ENCODE results near the gene HIBADH. TPM values are rescaled to one million over a fixed set of nuclear protein-coding genes. Genes with fewer than 3 reads are reported as not detected.
"Not testable (repeated sequence)": the region's sequence is repeated elsewhere in the genome, so short reads cannot be mapped to it uniquely, and the experiment has no call there.

Gene HIBADH
- total and polyA plus RNA-seq, 3 donors from 2014 or later, result 49.8 to 77.4 (median 69.9) TPM

GRCh38 chr7:27677912-27678612 lies 15.4 kb upstream of the HIBADH start:
- no peaks in the 10 kb centered on the region for H3K27me3 ChIP-seq
- no peaks in the 10 kb centered on the region for H3K36me3 ChIP-seq (ENCODE audit: low read depth, missing control alignments)
- TF ChIP-seq, protein P1, sequence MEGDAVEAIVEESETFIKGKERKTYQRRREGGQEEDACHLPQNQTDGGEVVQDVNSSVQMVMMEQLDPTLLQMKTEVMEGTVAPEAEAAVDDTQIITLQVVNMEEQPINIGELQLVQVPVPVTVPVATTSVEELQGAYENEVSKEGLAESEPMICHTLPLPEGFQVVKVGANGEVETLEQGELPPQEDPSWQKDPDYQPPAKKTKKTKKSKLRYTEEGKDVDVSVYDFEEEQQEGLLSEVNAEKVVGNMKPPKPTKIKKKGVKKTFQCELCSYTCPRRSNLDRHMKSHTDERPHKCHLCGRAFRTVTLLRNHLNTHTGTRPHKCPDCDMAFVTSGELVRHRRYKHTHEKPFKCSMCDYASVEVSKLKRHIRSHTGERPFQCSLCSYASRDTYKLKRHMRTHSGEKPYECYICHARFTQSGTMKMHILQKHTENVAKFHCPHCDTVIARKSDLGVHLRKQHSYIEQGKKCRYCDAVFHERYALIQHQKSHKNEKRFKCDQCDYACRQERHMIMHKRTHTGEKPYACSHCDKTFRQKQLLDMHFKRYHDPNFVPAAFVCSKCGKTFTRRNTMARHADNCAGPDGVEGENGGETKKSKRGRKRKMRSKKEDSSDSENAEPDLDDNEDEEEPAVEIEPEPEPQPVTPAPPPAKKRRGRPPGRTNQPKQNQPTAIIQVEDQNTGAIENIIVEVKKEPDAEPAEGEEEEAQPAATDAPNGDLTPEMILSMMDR (IDR thresholded peaks at IDR 0.05), result no peak
- no peak for TF ChIP-seq POLR2A (IDR thresholded peaks at IDR 0.05)
- no peak for DNase-seq
- 77 to 81% methylated on average over 3 of the region's 3 CpGs for WGBS, 2 donors
- H3K4me1 ChIP-seq, result no peaks in the 10 kb centered on the region
- H3K4me3 ChIP-seq, result no peak overlapping the region
- intact Hi-C loops (cut with DNase I; ENCODE audit: low total_unique reads), result no loop called here
- H3K27ac ChIP-seq, result no peak overlapping the region
- H3K9me3 ChIP-seq, result no peaks in the 10 kb centered on the region

GRCh38 chr7:27674126-27674525 lies 11.4 kb upstream of the HIBADH start:
- 94 to 96% methylated on average over 3 of the region's 3 CpGs for WGBS, 2 donors
- H3K9me3 ChIP-seq; intact Hi-C loops (cut with DNase I; ENCODE audit: low total_unique reads): not testable (repeated sequence)

DNA sequence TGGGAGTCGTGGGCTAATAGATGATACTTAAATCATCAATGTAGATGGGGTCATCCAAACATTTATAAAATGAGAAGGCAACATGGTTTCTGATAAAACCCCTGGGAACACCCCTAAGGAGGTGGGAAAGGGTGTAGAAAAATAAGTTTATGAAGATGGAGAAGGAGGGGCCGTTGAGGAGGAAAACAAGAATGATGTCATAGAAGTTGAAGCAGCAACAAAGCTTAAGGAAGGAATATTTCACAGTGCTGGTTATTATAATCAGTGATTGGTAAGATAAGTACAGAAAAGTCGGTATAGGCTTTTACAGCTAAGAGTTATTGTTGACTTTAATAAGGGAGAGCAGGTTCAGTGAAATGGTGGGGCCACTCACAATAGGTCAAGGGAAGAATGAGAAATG lies 9.0 kb upstream of the HIBADH start:
- no peaks in the 10 kb centered on the region for H3K9me3 ChIP-seq
- intact Hi-C loops (cut with DNase I; ENCODE audit: low total_unique reads), result no loop called here
- no peaks in the 10 kb centered on the region for H3K4me1 ChIP-seq
- no peak for DNase-seq
- WGBS, 2 donors, result 64 to 73% methylated on average over 3 of the region's 3 CpGs
- no peaks in the 10 kb centered on the region for H3K27me3 ChIP-seq
- H3K27ac ChIP-seq, result no peak overlapping the region
- TF ChIP-seq POLR2A (IDR thresholded peaks at IDR 0.05), result no peak
- TF ChIP-seq, protein P1 (IDR thresholded peaks at IDR 0.05), result no peak
- no peak overlapping the region for H3K4me3 ChIP-seq
- H3K36me3 ChIP-seq (ENCODE audit: low read depth, missing control alignments), result no peaks in the 10 kb centered on the region

More at GRCh38 chr7:27674126-27674525, 11.4 kb upstream of the HIBADH start:
- DNase-seq; H3K27me3 ChIP-seq; H3K4me3 ChIP-seq; H3K27ac ChIP-seq; H3K4me1 ChIP-seq; H3K36me3 ChIP-seq (ENCODE audit: low read depth, missing control alignments): not testable (repeated sequence)

DNA sequence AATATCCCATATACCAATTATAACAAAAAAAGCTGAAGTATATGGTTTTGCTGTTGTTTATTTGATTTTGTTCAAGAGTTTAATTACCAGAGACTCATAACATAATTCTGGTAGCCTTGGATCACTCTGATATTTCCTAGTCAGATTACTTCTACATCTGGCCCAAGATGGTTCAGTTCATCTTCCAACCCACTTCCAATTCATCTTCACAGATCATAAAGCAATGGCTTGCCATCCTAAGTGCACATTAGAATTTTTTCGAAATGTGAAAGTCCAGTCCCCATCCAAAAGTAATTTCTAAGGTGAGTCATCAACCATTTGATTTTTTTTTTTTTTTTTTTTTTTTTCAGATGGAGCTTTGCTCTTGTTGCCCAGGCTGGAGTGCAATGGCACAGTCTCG lies 8.0 kb upstream of the HIBADH start:
- TF ChIP-seq, protein P1 (IDR thresholded peaks at IDR 0.05), result no peak
- no peak for TF ChIP-seq POLR2A (IDR thresholded peaks at IDR 0.05)
- H3K4me3 ChIP-seq, result no peak overlapping the region
- no peaks in the 10 kb centered on the region for H3K4me1 ChIP-seq
- intact Hi-C loops (cut with DNase I; ENCODE audit: low total_unique reads), result no loop called here
- no peak for DNase-seq
- no peaks in the 10 kb centered on the region for H3K9me3 ChIP-seq
- no peaks in the 10 kb centered on the region for H3K36me3 ChIP-seq (ENCODE audit: low read depth, missing control alignments)
- no peaks in the 10 kb centered on the region for H3K27me3 ChIP-seq
- H3K27ac ChIP-seq, result no peak overlapping the region
- WGBS, 2 donors, result 60 to 94% methylated on average over 2 of the region's 2 CpGs

DNA sequence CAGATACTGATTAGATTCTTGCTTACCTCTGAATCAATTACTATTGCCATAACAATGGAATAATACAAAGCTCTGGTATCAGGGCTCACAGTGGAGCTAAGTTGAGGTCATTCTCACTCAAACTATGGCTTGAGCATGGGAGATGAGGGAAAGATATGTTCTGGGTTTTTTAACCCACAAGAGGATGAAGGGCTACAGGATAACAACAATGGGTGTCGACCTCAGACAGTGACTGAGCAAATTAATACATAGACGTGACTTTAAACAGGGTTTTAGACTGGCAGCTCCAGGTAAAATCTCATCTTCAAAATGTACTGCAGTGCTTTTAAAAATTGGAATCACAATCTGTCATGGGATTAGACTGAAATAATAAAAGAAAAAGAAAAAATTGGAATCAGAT lies 7.5 kb upstream of the HIBADH start:
- no peak overlapping the region for H3K27ac ChIP-seq
- TF ChIP-seq POLR2A (IDR thresholded peaks at IDR 0.05), result no peak
- TF ChIP-seq, protein P1 (IDR thresholded peaks at IDR 0.05), result no peak
- H3K36me3 ChIP-seq (ENCODE audit: low read depth, missing control alignments), result no peaks in the 10 kb centered on the region
- intact Hi-C loops (cut with DNase I; ENCODE audit: low total_unique reads), result no loop called here
- H3K27me3 ChIP-seq, result no peaks in the 10 kb centered on the region
- H3K4me1 ChIP-seq, result no peaks in the 10 kb centered on the region
- WGBS, 2 donors, result 82 to 98% methylated on average over 2 of the region's 2 CpGs
- no peaks in the 10 kb centered on the region for H3K9me3 ChIP-seq
- no peak overlapping the region for H3K4me3 ChIP-seq
- no peak for DNase-seq

All from testis (tissue), 3 donors.